HG03025 (cell line): ENCODE measurements around the gene NRXN2.

Source experiments
- ATAC-seq: cut with Tn5 transposase; IDR thresholded peaks from one replicate; pipeline ENCODE4 v1.9.1; 2021; ENCODE audit warnings: mild to moderate bottlenecking, moderate library complexity; ENCODE audit not compliant: unreplicated experiment, low FRiP score

Gene NRXN2

GRCh38 chr11:64744544-64745188 is 21.7 kb upstream of the NRXN2 start:
- ATAC-seq = no peak

GRCh38 chr11:64743591-64744543 is 20.9 kb upstream of the NRXN2 start, which contains the start of gene RASGRP2:
RASGRP2 (minus strand) TSS chr11:64744142; CDS start chr11:64742866, 1,276 bp downstream.
- ATAC-seq = no peak

GRCh38 chr11:64742889-64743590 is 20.0 kb upstream of the NRXN2 start:
- ATAC-seq = no peak

GRCh38 chr11:64742087-64742888 is 19.3 kb upstream of the NRXN2 start:
- ATAC-seq = no peak

GRCh38 chr11:64741375-64742086 is 18.5 kb upstream of the NRXN2 start:
- ATAC-seq = no peak

GRCh38 chr11:64739871-64740270 is 16.9 kb upstream of the NRXN2 start:
- no peak for ATAC-seq

- no peak for ATAC-seq
Measured at GRCh38 chr11:64736654-64737053, 13.7 kb upstream of the NRXN2 start.

GRCh38 chr11:64735725-64736259 is 12.8 kb upstream of the NRXN2 start:
- no peak for ATAC-seq

GRCh38 chr11:64734811-64735724 is 12.1 kb upstream of the NRXN2 start:
- no peak for ATAC-seq

- no peak for ATAC-seq
Measured at GRCh38 chr11:64731601-64732000, 8.6 kb upstream of the NRXN2 start.

GRCh38 chr11:64729851-64730382 is 6.9 kb upstream of the NRXN2 start:
- ATAC-seq = no peak

GRCh38 chr11:64728757-64729365 is 5.9 kb upstream of the NRXN2 start:
- no peak for ATAC-seq

GRCh38 chr11:64726867-64727530 is 4.0 kb upstream of the NRXN2 start:
- ATAC-seq = no peak

- no peak for ATAC-seq
Measured at GRCh38 chr11:64726211-64726641, 3.2 kb upstream of the NRXN2 start.

- no peak for ATAC-seq
Measured at GRCh38 chr11:64724863-64725532, 2.0 kb upstream of the NRXN2 start.
